Epithelial cell of esophagus (primary cell): ENCODE measurements around the gene TMEM240.
"Not testable (repeated sequence)": the region's sequence is repeated elsewhere in the genome, so short reads cannot be mapped to it uniquely, and the experiment has no call there.

Source experiments
- DNase-seq: peaks from one replicate; pipeline ENCODE4 v3.0.0; 2010; ENCODE audit warnings: low read depth
- H3K4me3 ChIP-seq: 2 replicates; pipeline ENCODE4 v1.5.1; 2011; ENCODE audit warnings: mild to moderate bottlenecking, low read length, control low read depth
- CTCF ChIP-seq: IDR thresholded peaks from 2 replicates; pipeline ENCODE4 v1.5.1; 2011; ENCODE audit warnings: low read depth, mild to moderate bottlenecking, low read length, control low read depth, inconsistent platforms; ENCODE audit not compliant: insufficient read depth; ENCODE audit errors: missing control alignments

TMEM240 gene

GRCh38 chr1:1489861-1490260 lies 50.6 kb downstream of the TMEM240 start:
- no peak overlapping the region for H3K4me3 ChIP-seq
- no peak for TF ChIP-seq CTCF
- no peak for DNase-seq

GRCh38 chr1:1489231-1489630 lies 51.2 kb downstream of the TMEM240 start:
- no peak for DNase-seq
- no peak overlapping the region for H3K4me3 ChIP-seq
- TF ChIP-seq CTCF: no peak

GRCh38 chr1:1487701-1488100 lies 52.7 kb downstream of the TMEM240 start:
- no peak for TF ChIP-seq CTCF
- no peak overlapping the region for H3K4me3 ChIP-seq
- no peak for DNase-seq

- not testable (repeated sequence) for DNase-seq, H3K4me3 ChIP-seq
These were observed 54.6 kb downstream of the TMEM240 start for GRCh38 chr1:1485755-1486317.

- DNase-seq, H3K4me3 ChIP-seq: not testable (repeated sequence)
These were observed 55.3 kb downstream of the TMEM240 start for GRCh38 chr1:1484976-1485750.
